ENCODE results near the gene TMEM175. TPM values are rescaled to one million over a fixed set of nuclear protein-coding genes. Genes with fewer than 3 reads are reported as not detected.
"Not testable (repeated sequence)": the region's sequence is repeated elsewhere in the genome, so short reads cannot be mapped to it uniquely, and the experiment has no call there.

The TMEM175 gene
- polyA plus RNA-seq, 6 donors from 2014 or later, result 18.7 to 38.8 (median 24.1) TPM

DNA sequence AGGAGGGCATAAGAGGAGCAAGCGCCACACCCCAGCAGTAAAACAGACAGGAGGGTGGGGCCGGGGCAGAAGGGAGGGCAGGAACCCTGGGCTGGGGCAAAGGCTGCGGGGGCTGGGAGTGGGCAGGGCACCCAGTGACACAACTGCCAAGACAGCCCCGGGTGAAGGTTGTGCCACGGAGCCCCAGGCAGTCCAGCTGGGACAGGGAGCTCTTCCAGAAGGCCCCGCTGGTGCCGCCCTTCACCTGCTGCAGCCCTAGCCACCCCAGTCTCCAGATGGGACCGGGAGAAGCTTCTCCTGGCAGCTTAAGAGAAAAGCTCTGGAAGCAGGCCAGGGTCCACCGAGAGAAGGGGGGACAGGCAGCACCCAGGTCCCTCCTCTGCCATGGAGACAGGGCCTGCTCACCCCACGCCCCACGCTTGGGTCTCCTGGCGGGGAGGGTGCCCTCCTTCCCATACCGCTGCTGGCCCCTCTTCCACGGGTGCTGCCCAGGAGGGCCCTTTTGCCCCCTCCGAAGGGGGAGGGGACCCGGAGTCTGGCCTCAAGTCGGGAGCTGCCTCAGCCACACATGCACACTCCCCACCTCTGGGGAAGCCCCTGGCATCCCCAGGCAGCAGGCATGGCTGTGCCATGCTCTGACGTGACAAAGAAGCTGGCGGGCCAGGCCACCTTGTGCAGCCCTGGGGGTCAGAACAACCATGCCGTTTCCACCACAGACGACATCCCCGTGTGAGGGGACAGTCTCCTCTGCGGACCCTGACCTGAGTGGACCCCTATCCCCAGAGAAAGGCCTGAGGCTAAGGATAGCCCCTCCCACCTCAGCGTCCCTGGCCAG lies 39.6 kb downstream of the TMEM175 start:
- no peaks in the 10 kb centered on the region for H3K9me3 Mint-ChIP-seq
- H3K27ac Mint-ChIP-seq, result no peak overlapping the region
- no peaks in the 10 kb centered on the region for H3K27me3 Mint-ChIP-seq

DNA sequence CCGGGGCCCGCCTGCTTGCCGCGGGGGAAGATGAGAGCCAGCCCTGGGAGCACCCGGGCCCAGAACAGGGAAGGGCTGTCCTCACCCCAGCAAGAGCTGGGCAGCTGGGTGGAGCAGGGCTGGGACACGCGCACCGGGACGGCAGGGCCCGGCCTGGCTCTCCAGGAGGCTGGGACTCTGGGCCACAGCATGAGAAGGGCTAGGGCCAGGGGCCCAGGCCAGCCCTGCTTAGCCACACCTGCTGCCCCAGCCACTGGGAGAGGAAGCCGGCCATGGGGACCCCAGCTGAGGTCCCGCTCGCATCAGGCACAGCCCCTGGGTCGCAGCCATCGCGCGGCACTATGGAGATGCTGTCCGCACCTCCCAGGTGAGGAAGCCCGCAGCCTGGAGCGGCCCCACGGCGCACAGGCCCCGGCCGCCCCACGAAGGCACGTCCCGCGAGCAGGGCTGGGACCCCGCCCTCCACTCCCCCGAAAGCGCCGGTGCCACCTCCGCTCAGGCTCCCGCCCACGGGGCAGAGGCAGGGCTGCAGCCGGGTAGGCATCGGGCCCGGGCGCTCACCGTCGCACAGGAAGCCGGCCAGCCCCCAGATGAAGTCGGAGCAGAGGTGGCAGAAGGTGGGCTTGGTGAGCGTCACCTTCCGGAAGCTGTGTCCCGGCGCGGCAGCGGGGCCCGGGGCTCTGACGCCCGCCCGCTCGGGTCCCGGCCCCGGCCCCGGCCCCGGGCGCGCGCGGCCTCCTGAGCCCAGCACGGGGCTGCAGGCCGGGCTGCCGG lies 40.6 kb downstream of the TMEM175 start:
- Mint-ChIP-seq H3K27me3 (no peaks in the 10 kb centered on the region), H3K4me3 (peak overlapping the region in 7 of 8 donors; percentile 49 to 78 (median 61)), H3K36me3 (no peaks in the 10 kb centered on the region), H3K4me1 (peaks cover 2 to 10% (median 4%) of the 10 kb centered on the region in 3 donors), H3K27ac (no peak overlapping the region), H3K9me3 (no peaks in the 10 kb centered on the region)
- peak; percentile 56 for DNase-seq
- peak; percentile 51 to 56 for ATAC-seq (ENCODE audit: low read depth in 2 of 2)

More for the DNA sequence above, 39.6 kb downstream of the TMEM175 start:
- peaks cover 2 to 10% (median 4%) of the 10 kb centered on the region in 3 donors for H3K4me1 Mint-ChIP-seq
- no peak for ATAC-seq (ENCODE audit: low read depth in 2 of 2)
- no peak for DNase-seq
- H3K36me3 Mint-ChIP-seq, result no peaks in the 10 kb centered on the region
- H3K4me3 Mint-ChIP-seq, result peak overlapping the region; percentile 49 to 78 (median 56)

DNA sequence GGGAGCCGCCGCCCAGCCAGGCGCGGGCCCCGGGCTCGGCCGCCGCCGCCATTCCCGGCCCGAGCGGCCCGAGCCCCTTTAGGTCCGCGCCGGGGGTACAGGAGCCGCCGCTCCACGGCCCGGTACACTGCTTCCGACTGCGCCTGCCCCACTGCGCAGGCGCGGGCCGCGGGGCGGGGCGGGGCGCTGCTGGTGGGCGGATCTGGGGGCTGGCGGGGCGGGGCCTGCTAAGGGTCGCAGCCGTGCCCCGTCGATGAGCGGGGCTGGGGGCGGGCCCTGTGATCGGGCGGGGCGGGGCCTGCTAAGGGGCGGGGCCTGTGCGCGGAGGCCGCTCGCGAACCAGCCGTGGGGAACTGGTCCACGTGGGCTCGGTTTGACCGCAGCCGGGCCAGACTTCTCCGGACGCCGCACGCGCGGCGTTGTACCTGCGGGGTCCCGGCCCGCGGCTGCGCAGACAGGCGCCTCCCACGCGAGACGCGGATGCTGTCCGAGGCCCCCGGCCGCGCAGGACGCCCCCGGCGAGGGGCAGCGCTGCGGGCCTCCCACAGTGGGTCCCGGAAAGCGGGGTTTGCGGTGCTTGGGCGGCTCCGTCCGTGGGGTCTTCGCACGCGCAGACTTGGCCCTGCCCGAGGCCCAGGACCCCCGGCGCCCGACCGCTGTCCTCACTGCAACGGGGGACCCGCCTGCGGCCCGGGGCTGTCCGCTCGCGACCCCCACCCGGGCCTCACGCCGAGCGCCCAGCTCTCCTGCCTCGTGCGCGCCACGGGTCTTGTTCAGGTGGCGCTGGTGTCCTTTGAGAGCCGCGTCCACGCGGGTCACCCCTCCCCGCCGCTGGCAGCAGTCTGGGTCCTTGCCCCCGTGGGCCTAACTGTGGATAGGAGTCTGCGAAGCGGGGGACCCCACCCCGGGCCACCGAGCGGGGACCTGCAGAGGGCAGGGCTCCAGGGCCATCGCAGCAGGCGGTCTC lies 41.5 kb downstream of the TMEM175 start, which contains the start of gene DGKQ:
Gene DGKQ (minus strand): TSS at position 139 of the 967 bp plus-strand sequence. CDS start 87 bp downstream, at position 52.
- Mint-ChIP-seq H3K9me3 (no peaks in the 10 kb centered on the region), H3K27me3 (no peaks in the 10 kb centered on the region), H3K27ac (no peak within 1 kb of the TSS), H3K4me3 (peak within 1 kb of the TSS; percentile 49 to 78 (median 66)), H3K4me1 (peaks cover 2 to 10% (median 4%) of the 10 kb centered on the region in 3 donors), H3K36me3 (no peaks in the 10 kb centered on the region)
- ATAC-seq (ENCODE audit: low read depth in 2 of 2) (peak; percentile 84 to 87), DNase-seq (peak; percentile 80)

DNA sequence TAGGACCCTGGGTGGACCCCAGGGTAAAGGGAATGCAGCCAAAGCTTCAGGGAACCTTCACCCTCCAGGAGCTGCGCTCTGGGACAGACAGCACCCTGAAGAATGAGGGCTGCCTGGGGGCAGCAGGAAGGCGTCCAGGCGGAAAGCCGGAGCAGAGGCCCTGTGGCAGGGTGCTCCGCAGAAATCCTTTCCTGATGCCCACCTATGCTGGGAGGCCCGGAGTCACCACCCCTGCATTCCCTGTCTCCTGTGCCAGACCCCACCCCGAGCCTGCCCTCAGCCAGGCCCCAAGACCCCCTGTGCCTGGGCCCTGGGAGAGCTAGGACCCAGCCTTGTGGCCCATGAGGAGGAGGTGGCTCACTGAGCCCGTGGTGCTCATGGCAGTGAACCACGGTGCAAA lies 42.4 kb downstream of the TMEM175 start:
- Mint-ChIP-seq H3K27ac (peak overlapping the region in 1 of 6 donors; percentile 65), H3K4me3 (peak overlapping the region in 1 of 8 donors; percentile 18), H3K27me3 (no peaks in the 10 kb centered on the region), H3K9me3 (no peaks in the 10 kb centered on the region), H3K36me3 (no peaks in the 10 kb centered on the region), H3K4me1 (peaks cover 2 to 10% (median 4%) of the 10 kb centered on the region in 3 donors)
- ATAC-seq (ENCODE audit: low read depth in 2 of 2) (no peak), DNase-seq (no peak)

DNA sequence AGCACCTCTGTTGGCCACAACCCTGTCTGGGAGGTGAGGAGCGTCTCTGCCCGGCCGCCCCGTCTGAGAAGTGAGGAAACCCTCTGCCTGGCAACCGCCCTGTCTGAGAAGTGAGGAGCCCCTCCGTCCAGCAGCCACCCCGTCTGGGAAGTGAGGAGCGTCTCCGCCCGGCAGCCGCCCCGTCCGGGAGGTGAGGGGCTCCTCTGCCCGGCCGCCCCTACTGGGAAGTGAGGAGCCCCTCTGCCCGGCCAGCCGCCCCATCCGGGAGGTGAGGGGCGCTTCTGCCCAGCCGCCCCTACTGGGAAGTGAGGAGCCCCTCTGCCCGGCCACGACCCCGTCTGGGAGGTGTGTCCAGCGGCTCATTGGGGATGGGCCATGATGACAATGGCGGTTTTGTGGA lies 43.8 kb downstream of the TMEM175 start:
- H3K9me3 Mint-ChIP-seq; H3K4me1 Mint-ChIP-seq; H3K4me3 Mint-ChIP-seq; DNase-seq; H3K36me3 Mint-ChIP-seq; H3K27ac Mint-ChIP-seq; H3K27me3 Mint-ChIP-seq; ATAC-seq (ENCODE audit: low read depth in 2 of 2): not testable (repeated sequence)

DNA sequence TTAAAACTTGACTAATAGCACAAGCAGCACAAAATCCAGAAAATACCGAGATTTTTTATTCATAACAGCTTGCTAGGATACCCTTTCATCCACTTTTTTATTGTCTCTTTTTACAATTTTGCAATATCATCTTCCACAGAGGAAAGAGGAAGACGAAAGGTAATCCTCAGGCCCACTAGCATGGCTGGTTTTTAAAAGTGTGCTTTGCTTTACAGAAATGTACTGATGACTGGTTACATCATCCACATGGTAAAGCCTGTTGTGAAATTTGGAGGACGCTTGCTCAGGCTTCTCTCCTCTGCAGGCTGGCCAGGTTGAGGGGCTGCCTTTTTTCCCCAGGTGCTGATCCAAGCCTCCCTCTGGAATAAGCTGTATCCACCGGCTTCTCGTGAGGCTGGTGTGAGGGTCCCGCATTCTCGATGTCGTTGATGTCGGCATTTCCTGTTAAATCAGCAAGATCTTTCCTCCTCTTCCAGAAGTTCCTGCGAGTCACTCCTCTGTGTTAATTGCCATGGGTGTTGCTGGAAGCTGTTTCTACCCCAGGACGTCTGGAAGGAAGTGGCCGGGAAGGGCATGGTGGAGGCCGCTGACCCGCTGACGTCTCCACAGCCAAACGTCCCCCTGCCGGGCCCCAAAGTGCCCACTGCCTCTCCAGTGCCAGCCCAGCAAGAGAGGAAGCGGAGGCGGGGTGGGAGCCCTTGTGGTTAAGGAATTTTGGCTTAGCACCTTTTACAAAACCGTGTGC lies 46.9 kb downstream of the TMEM175 start:
- Mint-ChIP-seq H3K36me3 (no peaks in the 10 kb centered on the region), H3K27me3 (no peaks in the 10 kb centered on the region), H3K9me3 (no peaks in the 10 kb centered on the region), H3K27ac (no peak overlapping the region), H3K4me3 (no peak overlapping the region), H3K4me1 (peaks cover 0 to 4% (median 0%) of the 10 kb centered on the region in 3 donors)
- DNase-seq (no peak), ATAC-seq (ENCODE audit: low read depth in 2 of 2) (no peak)

DNA sequence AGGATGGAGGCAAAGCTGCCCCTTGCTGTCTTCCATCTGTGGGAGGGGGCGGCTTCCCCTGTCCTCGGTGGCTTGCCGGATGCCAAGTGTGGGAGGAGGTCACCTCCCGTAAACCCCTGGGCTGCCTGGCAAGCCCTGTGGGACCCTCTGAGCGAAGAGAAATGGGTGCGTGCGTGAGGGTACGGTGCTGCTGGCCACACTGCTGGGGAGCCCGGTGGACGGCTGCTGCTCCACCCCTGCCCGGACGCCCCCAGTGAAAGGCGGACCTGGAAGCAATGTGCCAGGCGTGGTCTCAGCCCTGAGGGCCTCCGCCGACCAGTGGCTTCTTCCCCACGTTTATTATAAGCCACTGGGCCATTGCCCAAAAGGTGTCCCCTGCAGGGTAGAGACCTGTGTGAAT lies 50.0 kb downstream of the TMEM175 start:
- Mint-ChIP-seq H3K27me3 (no peaks in the 10 kb centered on the region), H3K4me3 (peak overlapping the region in 2 of 8 donors; percentile 25 to 35), H3K36me3 (no peaks in the 10 kb centered on the region), H3K9me3 (no peaks in the 10 kb centered on the region), H3K27ac (no peak overlapping the region), H3K4me1 (peaks cover 6 to 23% (median 9%) of the 10 kb centered on the region in 3 donors)
- DNase-seq, result no peak
- ATAC-seq (ENCODE audit: low read depth in 2 of 2), result no peak

DNA sequence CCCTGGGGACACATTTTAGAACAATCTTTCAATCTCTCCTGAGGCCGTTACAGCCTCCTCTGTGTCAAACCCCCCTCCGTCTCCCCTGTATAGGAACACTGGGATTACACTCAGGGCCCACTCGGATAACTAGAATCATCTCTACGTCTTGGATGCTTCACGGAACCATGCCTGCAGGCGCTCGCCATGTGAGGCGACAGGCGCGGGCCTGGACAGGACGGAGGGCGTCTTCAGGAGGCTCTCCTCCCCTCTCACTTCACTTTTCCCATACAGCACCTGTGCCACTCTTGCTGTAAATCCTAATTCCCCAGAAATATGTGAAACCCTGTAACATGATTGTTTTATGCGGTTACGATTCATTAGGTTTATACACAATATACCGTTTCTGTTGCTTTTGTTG lies 50.6 kb downstream of the TMEM175 start:
- H3K36me3 Mint-ChIP-seq, result no peaks in the 10 kb centered on the region
- ATAC-seq (ENCODE audit: low read depth in 2 of 2) (no peak), DNase-seq (no peak)
- H3K4me3 Mint-ChIP-seq, result peak overlapping the region in 3 of 8 donors; percentile 25 to 38 (median 35)
- H3K9me3 Mint-ChIP-seq, result no peaks in the 10 kb centered on the region
- H3K4me1 Mint-ChIP-seq, result peaks cover 11 to 26% (median 12%) of the 10 kb centered on the region in 3 donors
- H3K27me3 Mint-ChIP-seq, result no peaks in the 10 kb centered on the region
- peak overlapping the region in 2 of 6 donors; percentile 11 to 49 for H3K27ac Mint-ChIP-seq

DNA sequence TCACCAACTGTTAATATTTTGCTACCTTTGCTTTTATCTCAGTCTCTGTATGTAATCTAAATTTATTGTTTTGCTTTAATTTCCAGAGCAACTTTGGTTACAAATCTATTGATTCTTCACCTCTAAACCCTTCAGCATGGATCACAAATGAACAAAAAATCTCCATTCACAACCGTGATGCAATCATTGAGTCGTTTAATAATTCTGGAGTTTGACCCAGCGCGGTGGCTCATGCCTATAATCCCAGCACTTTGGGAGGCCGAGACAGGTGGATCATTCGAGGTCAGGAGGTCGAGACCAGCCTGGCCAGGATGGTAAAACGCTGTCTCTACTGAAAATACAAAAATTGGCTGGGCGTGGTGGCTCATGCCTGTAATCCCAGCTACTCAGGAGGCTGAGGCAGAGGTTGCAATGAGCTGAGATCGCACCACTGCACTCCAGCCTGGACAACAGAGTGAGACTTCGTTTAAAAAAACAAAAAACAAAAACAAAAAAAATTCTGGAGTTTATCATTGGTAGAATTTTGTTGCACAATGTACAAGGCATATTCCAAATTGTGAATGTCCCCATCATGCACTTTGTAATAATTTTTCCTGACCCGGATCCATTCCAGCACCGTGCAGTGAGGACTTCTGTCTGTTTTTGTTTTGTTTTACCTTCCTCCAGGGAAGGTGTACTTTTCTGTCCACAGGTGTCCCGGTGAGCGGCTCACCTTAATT lies 52.2 kb downstream of the TMEM175 start:
- ATAC-seq (ENCODE audit: low read depth in 2 of 2) (no peak), DNase-seq (no peak)
- Mint-ChIP-seq H3K4me1 (peaks cover 11 to 26% (median 12%) of the 10 kb centered on the region in 3 donors), H3K27me3 (no peaks in the 10 kb centered on the region), H3K36me3 (no peaks in the 10 kb centered on the region), H3K27ac (peak overlapping the region in 1 of 6 donors; percentile 66), H3K9me3 (no peaks in the 10 kb centered on the region), H3K4me3 (peak overlapping the region; percentile 67 to 87 (median 82))

DNA sequence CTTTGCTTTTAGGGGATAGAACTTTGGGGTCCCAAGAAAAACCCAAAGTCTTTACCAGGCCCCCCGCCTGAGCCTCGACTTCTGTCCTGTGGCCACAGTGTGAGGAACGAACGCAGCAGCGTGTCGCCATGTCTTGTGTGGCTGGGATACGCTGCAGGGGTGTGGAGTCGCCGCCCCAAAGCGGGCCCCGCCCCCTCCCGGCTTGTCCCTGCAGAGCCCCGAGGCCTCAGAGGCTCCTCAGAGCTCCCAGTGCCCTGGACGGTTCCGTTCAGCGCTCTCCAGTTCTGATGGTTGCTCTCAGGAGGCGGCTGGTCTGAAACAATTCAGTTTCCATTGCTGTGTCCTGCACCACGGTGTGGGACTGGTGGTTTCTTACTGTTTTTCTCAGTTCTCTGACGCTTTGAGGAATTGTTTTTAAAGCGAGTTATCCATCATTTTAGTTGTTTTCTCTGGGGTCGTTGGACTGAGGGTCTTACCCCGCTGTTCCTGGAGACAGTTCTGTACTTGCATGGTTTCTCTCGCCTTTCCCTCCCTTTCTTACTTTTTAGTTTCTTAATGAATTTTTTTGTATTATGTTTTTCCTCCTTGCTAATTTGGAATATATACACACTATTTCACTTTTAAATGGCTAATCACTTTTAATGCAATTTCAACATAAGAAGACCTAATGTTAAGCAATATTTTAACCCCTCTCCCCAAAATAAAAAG lies 53.0 kb downstream of the TMEM175 start:
- DNase-seq, result peak; percentile 52
- Mint-ChIP-seq H3K27ac (peak overlapping the region in 1 of 6 donors; percentile 66), H3K36me3 (no peaks in the 10 kb centered on the region), H3K27me3 (no peaks in the 10 kb centered on the region), H3K4me1 (peaks cover 8 to 26% (median 11%) of the 10 kb centered on the region in 3 donors), H3K9me3 (no peaks in the 10 kb centered on the region), H3K4me3 (peak overlapping the region; percentile 67 to 90 (median 82))
- ATAC-seq (ENCODE audit: low read depth in 2 of 2), result peak; percentile 20 to 28

DNA sequence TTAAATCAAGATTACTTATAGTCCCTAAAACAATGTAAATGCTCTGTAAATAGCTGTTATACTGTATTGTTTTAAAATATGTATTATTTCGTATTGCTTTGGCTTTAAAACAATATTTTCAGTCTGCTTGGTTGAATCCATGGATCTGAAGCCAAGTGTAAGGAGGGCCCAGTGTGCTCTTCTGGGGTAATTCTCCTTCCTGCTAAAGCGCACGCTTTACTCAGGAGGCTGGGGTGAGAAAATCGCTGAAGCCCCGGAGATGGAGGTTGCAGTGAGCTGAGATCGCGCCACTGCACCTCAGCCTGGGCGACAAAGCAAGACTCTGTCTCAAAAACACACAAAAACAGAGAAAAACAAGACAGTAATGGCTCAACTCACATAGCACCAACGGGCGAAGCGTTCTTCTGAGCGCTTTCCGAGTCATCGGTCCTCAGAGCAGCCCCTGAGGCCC lies 54.2 kb downstream of the TMEM175 start:
- H3K4me3 Mint-ChIP-seq, result peak overlapping the region; percentile 82 to 91 (median 88)
- H3K9me3 Mint-ChIP-seq, result no peaks in the 10 kb centered on the region
- no peaks in the 10 kb centered on the region for H3K36me3 Mint-ChIP-seq
- peaks cover 8 to 26% (median 11%) of the 10 kb centered on the region in 3 donors for H3K4me1 Mint-ChIP-seq
- ATAC-seq (ENCODE audit: low read depth in 2 of 2) (peak in 1 of 2 donors; percentile 6), DNase-seq (no peak)
- no peaks in the 10 kb centered on the region for H3K27me3 Mint-ChIP-seq
- H3K27ac Mint-ChIP-seq, result peak overlapping the region in 5 of 6 donors; percentile 49 to 92 (median 74)
